Jurkat, Clone E6-1 (cell line): Measurements from ENCODE around the gene TCIRG1.

ENCODE experiments used
- DNase-seq: peaks from one replicate; pipeline ENCODE4 v3.0.0-alpha.2; 2011; ENCODE audit warnings: low read depth, low spot score
- H3K4me3 ChIP-seq: 2 replicates; pipeline ENCODE4 v1.5.1; 2011; ENCODE audit warnings: mild to moderate bottlenecking, low read length, control low read depth, moderate library complexity

TCIRG1 gene

DNA sequence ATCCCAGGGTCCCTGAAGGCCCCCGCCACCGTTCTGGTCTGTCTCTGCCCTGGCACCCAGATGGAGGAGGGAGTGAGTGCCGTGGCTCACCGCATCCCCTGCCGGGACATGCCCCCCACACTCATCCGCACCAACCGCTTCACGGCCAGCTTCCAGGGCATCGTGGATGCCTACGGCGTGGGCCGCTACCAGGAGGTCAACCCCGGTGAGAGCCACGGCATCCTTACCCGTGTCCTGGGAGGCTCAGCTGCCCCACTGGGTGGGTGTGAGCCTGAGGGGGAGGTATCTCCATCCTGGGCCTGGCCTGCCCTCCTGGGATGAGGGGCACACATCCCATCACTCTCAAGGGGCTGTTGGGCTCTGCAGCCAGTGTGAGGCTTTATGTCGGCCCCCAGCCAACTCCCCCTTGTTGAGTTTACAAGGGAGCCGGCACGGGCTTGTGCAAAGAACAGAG, 6.1 kb downstream of the TCIRG1 start:
- no peak overlapping the region for H3K4me3 ChIP-seq
- DNase-seq = no peak

DNA sequence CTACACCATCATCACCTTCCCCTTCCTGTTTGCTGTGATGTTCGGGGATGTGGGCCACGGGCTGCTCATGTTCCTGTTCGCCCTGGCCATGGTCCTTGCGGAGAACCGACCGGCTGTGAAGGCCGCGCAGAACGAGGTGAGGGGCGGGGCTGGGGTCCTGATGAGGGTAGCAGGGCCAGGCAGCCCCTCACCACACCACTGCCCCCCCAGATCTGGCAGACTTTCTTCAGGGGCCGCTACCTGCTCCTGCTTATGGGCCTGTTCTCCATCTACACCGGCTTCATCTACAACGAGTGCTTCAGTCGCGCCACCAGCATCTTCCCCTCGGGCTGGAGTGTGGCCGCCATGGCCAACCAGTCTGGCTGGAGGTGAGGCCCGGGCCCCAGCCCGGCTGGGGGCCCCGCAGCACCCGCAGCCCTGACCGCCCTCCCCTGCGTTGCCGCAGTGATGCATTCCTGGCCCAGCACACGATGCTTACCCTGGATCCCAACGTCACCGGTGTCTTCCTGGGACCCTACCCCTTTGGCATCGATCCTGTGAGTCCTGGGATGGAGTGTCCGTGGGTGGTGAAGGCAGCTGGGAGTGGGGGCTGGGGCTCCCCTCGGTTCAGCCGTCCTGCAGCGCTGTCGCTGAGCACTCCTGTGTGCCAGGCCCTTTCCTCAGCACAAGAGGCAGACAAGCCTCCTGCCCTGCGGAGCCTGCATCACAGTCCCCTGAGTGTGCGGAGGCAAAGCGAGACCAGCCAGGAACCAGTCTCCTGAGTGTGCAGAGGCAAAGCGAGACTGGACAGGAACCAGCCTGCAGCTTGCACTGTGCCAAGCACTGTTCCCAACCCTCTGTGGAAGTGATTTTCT, 8.8 kb downstream of the TCIRG1 start:
- no peak for DNase-seq
- no peak overlapping the region for H3K4me3 ChIP-seq

DNA sequence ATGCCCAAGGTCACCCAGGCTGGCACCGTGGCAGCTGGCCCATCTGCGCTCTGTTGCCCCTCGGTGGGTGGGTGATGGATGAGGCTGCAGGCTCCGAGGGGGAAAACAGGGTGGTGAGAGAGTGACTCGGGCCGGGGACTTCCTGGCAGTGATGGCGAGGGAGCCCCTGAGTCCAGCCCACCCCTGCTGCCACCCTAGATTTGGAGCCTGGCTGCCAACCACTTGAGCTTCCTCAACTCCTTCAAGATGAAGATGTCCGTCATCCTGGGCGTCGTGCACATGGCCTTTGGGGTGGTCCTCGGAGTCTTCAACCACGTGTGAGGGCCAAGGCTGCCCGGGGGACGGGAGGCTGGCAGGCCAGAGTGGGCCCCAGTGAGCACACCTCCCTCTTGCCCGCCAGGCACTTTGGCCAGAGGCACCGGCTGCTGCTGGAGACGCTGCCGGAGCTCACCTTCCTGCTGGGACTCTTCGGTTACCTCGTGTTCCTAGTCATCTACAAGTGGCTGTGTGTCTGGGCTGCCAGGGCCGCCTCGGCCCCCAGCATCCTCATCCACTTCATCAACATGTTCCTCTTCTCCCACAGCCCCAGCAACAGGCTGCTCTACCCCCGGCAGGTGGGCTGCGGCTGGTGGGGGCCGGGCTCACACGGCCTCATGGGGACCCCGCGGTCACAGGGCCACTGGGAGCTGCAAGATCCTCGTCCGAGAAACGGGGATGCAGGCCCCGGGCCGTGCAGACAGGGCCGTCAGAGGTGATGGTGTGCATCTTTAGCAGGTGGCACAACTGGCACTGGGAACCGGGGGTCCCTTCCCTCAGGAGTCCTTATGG, 10.1 kb downstream of the TCIRG1 start:
- no peak overlapping the region for H3K4me3 ChIP-seq
- DNase-seq = no peak

DNA sequence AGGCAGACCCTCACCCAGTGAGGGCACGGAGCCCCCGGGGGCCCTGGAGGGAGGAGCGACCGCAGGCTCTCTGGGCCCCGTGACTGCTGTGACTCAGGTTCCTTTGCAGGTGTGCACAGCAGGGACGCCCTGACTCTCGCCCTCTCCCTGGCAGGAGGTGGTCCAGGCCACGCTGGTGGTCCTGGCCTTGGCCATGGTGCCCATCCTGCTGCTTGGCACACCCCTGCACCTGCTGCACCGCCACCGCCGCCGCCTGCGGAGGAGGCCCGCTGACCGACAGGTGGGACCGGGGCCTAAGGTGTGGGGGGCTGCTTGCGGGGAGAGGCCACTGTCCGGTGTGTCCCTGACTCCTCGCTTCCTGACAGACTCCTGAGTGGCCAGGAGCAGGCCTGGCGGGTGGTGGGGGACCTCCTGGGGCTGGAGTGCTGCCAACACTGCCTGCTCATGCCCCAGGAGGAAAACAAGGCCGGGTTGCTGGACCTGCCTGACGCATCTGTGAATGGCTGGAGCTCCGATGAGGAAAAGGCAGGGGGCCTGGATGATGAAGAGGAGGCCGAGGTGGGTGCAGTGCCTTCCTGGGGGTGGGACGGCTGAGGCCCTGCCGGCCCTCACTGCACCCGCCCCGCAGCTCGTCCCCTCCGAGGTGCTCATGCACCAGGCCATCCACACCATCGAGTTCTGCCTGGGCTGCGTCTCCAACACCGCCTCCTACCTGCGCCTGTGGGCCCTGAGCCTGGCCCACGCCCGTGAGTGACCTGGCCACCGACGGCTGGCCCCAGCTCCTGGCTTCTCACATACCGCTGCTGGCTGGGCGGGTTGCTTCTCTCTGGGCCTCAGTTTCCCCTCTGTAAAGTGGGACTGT, 10.9 kb downstream of the TCIRG1 start:
- no peak for DNase-seq
- H3K4me3 ChIP-seq = no peak overlapping the region

DNA sequence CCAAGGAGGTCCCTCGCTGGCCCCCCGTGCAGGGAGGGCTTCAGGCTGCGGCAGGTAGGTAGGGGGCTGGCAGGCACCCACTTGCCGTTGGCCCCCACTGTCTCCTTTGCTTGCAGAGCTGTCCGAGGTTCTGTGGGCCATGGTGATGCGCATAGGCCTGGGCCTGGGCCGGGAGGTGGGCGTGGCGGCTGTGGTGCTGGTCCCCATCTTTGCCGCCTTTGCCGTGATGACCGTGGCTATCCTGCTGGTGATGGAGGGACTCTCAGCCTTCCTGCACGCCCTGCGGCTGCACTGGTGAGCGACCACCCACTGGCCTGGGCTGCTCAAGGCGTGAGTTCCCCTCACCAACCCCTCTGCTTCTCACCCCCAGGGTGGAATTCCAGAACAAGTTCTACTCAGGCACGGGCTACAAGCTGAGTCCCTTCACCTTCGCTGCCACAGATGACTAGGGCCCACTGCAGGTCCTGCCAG, 11.6 kb downstream of the TCIRG1 start:
- H3K4me3 ChIP-seq = no peak overlapping the region
- no peak for DNase-seq

DNA sequence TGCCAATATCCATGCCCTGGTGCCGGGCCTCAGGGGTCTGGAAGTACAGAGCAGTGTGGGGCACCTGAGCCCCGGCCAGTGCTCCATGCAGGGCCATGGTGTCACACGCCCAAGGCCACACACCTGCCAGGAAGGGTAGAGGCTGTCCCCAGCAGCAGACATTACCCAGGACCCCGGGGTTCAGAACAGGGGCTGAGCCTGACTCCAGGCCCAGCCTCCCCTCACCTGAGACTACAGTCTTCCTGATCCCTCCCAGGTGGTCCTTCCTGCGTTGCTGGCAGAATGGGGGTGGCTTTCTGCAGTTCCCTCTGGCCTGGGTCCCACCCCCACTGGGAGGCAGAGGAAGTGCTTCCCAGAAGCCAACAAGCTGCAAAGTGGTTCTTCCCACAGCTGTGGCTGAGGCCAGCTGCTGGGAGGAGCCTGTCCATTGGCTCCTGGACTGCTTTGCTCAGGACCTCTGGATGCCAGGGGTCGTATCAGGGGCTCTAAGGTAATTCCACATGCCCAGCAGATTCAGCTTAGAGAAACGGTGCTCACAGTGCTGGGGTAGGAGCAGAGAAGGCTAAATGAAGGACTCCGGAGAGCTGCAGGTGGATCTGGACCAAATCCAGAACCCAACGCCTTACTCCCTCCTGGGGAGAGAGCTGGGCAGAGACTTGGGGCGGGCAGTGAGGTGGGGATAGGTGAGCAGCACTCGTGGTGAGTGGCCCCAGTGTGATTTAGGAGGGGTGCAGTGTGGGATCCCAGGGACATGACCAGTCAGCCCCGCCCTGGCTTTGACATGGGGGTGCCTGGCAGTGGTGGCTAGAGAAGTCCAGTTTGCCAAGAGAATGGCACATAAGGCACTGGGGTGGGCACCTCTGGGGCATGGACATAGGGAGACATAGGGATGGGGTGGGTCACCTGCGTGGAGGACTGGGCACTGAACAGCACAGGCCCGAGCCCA, 12.6 kb downstream of the TCIRG1 start:
- no peak for DNase-seq
- no peak overlapping the region for H3K4me3 ChIP-seq

DNA sequence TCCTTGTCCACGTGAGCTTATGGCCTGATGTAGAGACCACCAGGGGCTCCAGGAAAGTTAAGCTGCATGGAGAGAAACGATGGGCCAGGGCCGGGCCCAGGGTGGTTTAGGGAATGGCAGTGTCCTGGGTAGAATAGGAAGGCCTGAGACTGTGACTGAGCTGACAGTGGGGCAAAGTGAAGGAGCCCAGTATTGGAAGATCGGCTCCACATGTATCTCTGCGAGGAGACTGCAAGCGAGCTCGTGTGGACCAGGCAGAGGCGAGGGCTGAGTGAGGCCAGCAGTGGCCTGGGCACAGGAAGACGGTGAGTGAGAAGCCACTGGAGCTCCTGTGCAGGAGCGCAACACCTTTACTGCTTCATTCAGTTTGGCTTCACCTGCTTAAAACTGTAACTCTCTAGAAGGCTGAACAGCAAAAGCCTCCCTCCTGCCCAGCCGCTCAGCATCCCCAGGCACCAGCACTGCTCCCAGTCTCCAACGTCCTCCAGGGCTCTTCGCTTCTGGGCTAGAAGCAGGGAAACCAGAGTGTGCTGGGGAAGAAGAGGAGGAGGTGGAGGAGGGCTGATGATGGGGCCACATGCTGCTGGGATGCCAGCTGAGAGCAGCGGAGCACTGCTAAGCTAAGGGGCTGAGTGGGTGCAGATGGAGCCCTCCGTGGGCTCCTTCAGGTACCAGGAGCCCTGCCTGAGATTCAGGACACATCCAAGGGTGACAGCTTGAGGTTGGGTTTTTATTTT, 13.5 kb downstream of the TCIRG1 start:
- no peak for DNase-seq
- no peak overlapping the region for H3K4me3 ChIP-seq

DNA sequence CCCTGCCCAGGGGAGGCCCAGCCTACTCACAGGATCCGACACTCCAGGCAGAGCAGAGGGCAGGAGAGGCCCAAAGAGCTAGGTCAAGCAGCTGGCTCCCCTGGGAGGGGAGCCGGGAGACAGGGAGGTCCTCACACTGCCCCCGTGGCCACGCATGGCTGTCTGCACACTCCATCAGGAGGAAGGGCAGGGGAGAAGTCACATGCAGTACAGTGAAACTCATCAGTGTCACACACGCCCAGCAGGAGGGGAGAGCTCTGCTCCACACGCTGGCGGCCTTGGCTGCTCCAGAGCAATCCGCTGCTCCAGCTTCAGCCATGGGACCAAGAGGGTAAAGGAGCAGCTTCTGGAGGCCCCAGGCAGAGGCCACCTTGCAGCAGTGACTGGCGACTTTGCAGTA, 14.3 kb downstream of the TCIRG1 start:
- DNase-seq = no peak
- no peak overlapping the region for H3K4me3 ChIP-seq

DNA sequence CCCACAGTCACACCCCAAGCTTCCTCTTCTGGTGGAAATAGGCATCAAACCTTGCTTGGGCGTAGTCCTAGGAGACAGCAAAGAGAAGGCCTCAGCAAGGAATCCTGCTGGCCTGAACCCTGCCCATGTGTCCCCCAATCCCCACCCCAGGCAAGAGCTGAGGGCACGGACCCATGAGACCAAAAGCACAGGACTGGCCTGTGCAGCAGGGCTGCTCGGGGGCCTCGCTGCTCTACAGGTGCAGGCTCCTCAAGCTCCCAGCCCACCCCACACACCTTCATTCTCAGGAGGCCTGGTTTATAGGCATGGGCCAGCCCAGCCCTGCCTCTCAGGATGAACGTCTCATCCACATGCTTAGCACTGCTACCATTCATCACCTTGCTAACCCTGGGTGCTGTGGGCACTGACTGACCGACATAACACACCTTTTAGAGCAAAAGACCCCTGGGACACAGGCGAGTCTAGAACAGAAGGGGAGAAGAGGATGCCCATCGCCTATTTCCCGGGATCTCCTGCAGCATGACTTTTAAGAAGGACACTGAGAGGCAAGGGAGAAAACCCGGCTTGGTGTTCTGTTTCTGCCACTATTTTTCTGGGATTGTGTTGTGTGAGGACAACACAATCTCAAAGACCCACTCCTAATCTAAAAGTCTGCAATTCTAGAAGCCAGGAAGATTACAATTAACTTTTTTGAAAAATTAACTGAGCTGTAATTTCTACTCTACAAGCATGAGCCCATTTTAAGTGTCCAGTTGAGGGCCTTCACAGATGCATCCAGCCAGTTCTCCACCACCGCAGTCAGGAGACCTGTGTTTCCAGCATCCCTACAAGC, 15.4 kb downstream of the TCIRG1 start:
- H3K4me3 ChIP-seq = no peak overlapping the region
- DNase-seq = no peak

DNA sequence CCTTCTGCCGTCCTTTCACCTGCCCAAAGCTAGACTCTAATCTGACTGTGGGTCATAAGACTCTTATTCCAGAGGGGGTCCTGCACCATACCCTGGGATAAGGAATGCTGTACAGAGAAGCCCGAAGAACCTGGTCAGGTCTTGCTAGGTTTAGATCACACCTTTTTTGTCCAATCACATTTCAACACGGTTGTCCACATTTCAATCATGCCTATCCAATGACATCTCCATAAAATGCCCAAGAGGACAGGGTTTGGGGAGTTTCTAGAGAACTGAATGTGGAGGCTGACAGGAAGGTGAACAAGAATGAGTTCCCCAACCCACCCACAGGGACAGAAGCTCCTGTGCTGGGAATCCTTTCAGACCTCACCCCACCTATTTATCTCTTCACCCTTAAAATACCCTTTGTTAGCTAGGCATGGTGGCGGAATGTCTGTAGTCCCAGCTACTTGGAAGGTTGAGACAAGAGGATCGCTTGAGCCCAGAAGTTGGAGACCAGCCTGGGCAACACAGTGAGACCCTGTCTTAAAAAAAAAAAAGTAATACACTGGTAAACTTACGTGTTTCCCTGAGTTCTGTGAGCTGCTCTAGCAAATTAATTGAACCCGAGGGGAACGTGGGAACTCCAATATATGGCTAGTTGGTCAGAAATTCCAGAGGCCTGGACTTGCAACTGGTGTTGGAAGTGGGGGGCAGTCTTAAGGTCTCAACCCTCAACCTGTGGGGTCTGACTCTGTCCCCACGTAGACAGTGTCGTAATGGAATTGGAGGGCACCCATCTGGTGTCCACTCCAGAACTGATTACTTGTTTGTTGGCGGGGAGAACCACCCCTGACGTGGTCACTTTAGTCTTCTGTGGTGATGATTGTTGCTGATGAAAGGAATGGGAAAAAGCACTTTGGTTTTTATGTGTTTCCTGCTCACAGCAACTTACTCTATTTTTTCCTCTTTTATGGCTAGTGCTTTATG, 17.8 kb downstream of the TCIRG1 start:
- no peak overlapping the region for H3K4me3 ChIP-seq
- DNase-seq = no peak

DNA sequence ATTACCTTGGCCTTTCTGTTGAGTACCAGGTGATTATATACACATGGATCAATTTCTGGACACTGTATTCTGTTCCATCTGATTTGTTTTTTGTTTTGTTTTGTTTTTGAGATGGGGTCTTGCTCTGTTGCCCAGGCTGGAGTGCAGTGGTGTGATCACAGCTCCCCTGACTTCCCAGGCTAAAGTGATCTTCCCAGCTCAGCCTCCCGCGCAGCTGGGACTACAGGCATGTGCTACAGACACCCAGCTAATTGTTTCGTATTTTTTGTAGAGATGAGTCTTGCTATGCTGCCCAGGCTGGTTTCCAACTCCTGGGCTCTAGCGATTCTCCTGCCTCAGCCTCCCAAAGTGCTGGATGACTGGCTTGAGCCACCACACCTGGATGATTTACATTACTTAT, 19.0 kb downstream of the TCIRG1 start:
- no peak for DNase-seq
- H3K4me3 ChIP-seq = no peak overlapping the region

DNA sequence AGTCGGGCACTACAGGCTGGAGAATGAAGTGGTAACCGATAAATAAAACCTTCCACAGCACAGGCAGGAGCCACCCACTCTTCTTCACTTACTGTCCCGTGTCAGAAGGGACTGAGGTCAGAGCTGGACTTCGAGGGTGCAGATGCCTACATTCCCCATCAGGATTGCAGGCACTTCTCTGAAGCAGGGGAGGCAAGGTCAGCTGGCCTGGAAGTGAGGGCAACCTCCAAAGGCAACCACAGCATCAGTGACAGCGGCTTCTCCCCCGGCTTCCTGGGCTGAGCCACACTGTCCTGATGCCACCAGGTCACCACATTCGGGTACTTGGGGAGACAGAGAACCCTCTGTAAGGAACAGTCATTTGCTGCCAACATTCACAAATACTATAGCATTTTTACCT, 22.7 kb downstream of the TCIRG1 start:
- no peak overlapping the region for H3K4me3 ChIP-seq
- no peak for DNase-seq

DNA sequence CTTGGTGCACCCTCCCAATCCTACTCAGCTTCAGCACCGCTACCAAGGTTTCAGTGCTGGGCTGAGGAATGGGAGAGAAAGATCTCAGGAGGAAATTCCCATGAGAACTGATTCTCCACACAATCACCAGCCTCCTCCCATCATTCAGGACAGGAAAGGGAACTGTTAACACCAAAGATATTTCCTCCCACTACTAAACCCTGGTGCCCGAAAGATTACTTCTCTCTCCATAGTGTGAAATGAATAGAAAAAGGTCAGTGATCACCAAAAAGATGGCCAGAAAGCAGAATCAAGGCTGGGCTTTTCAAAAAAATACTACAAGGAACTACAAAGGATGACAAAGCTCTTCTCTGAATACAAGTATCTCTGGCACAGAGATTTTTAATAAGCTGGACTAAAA, 26.1 kb downstream of the TCIRG1 start:
- no peak overlapping the region for H3K4me3 ChIP-seq
- DNase-seq = no peak

DNA sequence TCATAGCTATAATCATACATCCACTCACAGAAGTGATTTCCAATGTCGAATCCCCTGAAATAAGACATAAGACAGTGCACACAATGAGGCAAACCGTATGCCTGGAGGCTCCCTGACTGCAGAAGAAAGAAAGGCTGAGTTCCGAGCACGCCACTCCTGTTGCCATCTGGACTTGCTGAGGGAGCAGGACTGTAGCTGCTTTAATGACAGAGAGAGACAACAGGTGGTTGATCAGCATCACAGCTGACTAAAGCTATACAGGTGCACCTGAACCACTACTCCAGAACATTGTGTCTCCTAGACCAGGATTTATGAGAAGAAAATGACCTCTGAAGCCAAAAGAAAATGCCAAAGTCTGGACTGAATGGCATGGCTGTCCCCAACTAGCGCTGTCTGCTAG, 27.0 kb downstream of the TCIRG1 start:
- no peak overlapping the region for H3K4me3 ChIP-seq
- no peak for DNase-seq

DNA sequence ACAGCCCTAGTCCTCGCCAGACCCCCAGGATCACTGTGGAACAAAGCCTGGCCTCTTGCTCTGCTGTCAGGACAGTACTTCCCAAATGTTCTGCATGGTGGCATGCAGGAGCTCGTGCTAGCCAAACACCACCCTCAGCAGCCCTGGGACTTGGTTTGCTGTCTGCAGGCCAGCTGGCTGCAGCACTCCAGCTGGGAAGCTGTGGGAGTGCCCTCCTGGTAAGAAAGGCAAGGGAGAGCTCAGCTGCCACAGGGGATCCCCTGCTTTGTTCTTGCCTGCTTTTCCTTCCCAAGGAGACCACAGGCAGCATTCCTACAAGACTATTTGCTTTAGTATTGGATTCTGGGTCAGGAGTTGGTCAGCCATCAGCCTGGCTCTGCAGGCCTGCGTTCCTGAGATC, 27.9 kb downstream of the TCIRG1 start:
- H3K4me3 ChIP-seq = no peak overlapping the region
- no peak for DNase-seq

DNA sequence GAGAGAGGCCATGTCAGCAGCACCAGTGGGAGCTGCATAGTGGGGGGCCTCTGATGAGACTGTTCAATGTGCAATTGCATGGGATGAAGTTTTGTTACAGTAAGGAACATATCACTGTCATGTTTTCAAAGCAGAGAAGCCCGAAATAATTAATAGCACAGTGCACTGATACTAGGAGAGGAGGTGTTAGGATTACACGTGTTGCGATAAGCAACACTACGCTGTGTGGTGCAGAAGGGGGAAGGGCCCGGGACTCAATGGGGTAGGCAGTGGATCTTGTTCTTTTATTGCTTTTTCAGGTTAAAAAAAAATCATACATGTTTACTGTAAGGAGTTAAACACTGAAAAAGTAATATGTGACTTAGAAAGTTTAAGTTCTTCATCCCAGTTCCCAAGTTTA, 29.2 kb downstream of the TCIRG1 start:
- H3K4me3 ChIP-seq = no peak overlapping the region
- no peak for DNase-seq
